Subcutaneous adipose tissue (tissue), 4 donors: ENCODE data around the gene SLC26A5. TPM values are rescaled to one million over a fixed set of nuclear protein-coding genes. Genes with fewer than 3 reads are reported as not detected.

Experiments
- CTCF ChIP-seq: fragments of 450-650 bp; IDR thresholded peaks from one replicate; pipeline ENCODE4 v1.5.1; 2016; ENCODE audit warnings: low read depth, mild to moderate bottlenecking, control low read depth, antibody characterized with exemption, moderate library complexity
- total RNA-seq, 4 donors: library from RNA; depleted of rRNA; stranded (reverse); fragments of >200 nt; gene quantifications; one replicate each; pipeline ENCODE4 v1.1.0, GENCODE V29; 2016

Gene SLC26A5
- total RNA-seq, 4 donors from 2014 or later: 0.22 to 2.3 (median 0.34) TPM; not detected in 1

DNA sequence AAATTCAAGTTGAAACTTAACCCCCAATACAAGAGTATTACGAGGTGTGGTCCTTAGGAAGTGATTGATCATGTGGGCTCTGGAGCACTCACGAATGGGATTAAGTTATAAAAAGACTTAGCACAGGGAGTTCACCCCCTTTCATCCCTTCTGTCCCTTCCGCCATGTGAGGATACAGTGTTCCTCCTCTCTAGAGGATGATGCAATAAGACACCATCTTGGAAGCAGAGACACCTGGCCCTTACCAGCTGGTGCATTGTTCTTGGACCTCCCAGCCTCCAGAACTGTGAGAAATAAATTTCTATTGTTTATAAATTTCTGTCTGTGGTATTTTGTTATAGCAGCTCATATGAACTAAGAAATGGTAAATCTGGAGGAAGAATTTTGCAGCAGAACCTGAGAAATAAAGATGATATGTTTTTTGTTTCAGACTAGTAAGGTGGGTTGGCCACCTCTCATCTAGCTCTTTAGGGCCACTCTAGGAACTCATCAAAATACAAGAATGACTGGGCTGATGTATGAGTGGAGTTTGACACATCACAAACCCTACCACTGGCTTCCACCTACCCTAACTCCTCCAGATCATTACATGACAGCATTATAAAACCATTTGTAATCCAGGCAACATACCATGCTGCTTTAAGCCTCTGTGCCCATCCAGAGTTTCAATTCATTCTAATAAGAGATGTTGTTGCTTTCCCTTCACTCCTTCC is 22.4 kb downstream of the SLC26A5 start:
- TF ChIP-seq CTCF: no peak

DNA sequence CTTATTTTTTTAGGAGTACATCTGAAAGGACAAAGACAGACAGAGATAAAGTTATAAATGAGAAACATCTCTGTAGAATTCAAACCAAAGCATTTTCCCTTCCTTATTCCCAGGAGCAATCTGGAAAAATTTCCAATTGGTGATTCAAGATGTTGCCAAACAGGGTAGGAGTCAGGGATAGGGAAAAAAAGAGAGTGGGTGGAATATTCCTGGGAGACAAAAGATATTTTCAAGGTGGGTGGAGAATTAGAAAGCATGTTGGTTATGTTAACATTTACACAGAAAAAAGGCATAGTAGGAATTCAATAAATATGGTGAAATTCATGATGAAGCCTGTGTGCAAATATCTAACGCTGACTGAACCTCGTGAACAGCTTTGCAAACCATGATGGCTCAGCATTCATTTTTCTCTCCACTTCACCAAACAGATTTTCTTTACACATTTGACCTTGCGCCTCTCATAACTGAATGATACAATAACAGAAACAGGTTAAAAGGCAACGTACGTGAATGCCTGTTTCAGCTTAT is 25.1 kb downstream of the SLC26A5 start:
- TF ChIP-seq CTCF: no peak

DNA sequence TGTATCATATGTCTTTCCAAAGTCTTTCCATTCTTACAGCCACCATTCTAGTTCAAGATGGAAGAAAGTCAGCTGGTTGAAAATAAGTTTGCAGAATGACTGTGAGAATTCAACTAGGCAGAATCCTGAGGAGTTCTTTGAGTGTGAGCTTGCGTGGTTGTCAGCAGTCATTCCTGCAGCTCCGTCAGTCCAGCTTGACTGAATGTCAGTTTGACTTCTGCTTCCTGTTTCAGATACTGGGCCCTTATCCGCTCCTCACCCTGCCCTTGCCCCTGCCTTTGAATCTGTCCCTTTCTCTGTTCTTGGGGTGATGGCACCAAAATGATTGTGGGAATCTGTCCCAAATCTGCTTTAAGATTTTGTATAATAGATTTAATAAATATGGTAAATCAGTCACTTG is 27.8 kb downstream of the SLC26A5 start:
- no peak for TF ChIP-seq CTCF

DNA sequence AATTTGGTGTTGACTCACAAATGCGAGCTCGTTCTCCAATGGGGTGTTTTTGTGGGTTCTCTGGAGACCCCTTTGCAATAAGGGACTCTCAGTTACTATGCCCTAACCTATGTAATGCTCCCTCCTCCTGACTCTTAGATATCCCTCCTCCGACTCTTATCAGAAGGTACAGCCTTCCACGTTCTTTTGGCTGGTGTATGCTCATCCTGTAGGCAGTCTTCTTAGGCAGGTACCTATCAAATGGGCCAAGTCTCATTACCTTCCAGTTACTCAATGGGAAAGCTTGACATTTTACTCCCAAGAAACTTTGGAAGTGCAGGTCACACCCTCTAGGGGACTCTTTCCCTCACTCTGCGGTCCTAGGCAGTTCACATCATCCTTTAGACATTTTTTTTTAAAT is 32.6 kb downstream of the SLC26A5 start:
- no peak for TF ChIP-seq CTCF

- no peak for TF ChIP-seq CTCF
Measured at GRCh38 chr7:103412151-103412550, 33.9 kb downstream of the SLC26A5 start.

GRCh38 chr7:103398483-103399127 is 47.4 kb downstream of the SLC26A5 start:
- no peak for TF ChIP-seq CTCF

DNA sequence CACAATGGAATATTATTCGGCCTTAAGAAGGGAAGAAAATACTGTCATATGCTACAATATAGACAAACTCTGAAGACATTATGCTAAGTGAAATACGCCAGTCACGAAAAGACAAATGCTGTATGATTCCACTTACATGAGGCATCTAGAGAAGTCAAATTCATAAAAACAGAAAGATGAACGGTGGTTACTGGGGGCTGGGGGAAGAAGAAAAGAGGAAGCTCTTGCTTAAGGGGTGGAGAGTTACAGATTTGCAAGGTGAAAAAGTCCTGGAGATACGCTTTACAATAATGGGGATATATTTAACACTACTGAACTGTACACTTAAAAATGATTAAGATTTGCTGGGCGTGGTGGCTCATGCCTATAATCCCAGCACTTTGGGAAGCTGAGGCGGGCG is 49.5 kb downstream of the SLC26A5 start:
- TF ChIP-seq CTCF: no peak
